KOPT-K1 (cell line): Measurements from ENCODE around the gene DHRS7.
"Not testable (repeated sequence)": the region's sequence is repeated elsewhere in the genome, so short reads cannot be mapped to it uniquely, and the experiment has no call there.

Experiments
- H3K27ac ChIP-seq: fragments of 200-600 bp; sonication (generic); 2 replicates; pipeline ENCODE4 v1.5.1; 2016; ENCODE audit warnings: antibody characterized with exemption, mild to moderate bottlenecking, low read depth, low read length; ENCODE audit not compliant: poor library complexity, severe bottlenecking
- H3K36me3 ChIP-seq: fragments of 200-600 bp; sonication (generic); 2 replicates; pipeline ENCODE4 v1.5.1; 2017; ENCODE audit warnings: antibody characterized with exemption, mild to moderate bottlenecking, low read length, moderate library complexity; ENCODE audit not compliant: insufficient read depth
- H3K9me3 ChIP-seq: fragments of 200-600 bp; sonication (generic); 2 replicates; pipeline ENCODE4 v1.5.1; 2017; ENCODE audit warnings: antibody characterized with exemption, low read length, mild to moderate bottlenecking; ENCODE audit not compliant: insufficient read depth, poor library complexity, severe bottlenecking

DHRS7 gene

GRCh38 chr14:60125918-60126317 is 39.3 kb downstream of the DHRS7 start:
- Histone ChIP-seq H3K36me3 (peaks cover 98% of the 10 kb centered on the region), H3K27ac (no peak overlapping the region), H3K9me3 (peaks cover 16% of the 10 kb centered on the region)

GRCh38 chr14:60116181-60116580 is 49.0 kb downstream of the DHRS7 start:
- Histone ChIP-seq H3K36me3 (peaks cover 84% of the 10 kb centered on the region), H3K9me3 (no peaks in the 10 kb centered on the region), H3K27ac (no peak overlapping the region)

- Histone ChIP-seq H3K9me3 (no peaks in the 10 kb centered on the region), H3K27ac (no peak overlapping the region), H3K36me3 (peaks cover 83% of the 10 kb centered on the region)
These were observed 50.3 kb downstream of the DHRS7 start for GRCh38 chr14:60114881-60115280.

DNA sequence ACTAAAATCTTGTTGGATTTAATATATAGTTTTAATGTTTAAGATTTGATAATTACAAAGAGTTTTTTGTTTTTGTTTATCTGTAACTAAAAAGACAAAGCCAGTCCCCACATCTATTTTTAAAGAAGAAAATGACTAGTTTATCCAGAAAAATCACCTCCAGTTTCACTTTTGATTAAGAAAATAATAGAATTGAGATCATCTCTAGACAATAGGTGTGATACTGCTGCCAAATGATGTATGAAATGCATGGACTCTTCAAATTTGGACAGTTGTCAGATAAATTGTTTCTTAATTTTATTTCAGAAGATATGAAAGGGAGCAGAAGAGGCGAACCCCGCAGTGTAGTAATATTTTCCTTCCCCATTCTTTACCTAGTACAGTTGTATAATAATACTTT is 53.5 kb downstream of the DHRS7 start:
- peaks cover 80% of the 10 kb centered on the region for H3K36me3 ChIP-seq
- H3K9me3 ChIP-seq, result no peaks in the 10 kb centered on the region
- H3K27ac ChIP-seq, result no peak overlapping the region

DNA sequence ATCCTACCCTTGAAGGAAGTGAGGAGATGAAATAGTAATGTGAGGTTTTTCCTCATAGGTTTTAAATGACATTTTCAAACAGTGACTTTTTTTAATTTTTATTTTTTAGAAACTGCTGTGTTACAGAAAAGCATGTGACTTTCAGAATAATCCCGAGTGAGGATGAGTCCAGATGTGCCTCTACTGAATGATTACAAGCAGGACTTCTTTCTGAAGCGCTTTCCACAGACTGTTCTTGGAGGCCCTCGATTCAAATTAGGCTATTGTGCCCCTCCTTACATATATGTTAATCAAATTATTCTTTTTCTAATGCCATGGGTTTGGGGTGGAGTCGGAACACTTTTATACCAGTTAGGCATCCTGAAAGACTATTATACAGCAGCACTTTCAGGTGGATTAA is 57.7 kb downstream of the DHRS7 start:
- H3K36me3 ChIP-seq, result peaks cover 50% of the 10 kb centered on the region
- H3K9me3 ChIP-seq, result no peaks in the 10 kb centered on the region
- H3K27ac ChIP-seq, result no peak overlapping the region

DNA sequence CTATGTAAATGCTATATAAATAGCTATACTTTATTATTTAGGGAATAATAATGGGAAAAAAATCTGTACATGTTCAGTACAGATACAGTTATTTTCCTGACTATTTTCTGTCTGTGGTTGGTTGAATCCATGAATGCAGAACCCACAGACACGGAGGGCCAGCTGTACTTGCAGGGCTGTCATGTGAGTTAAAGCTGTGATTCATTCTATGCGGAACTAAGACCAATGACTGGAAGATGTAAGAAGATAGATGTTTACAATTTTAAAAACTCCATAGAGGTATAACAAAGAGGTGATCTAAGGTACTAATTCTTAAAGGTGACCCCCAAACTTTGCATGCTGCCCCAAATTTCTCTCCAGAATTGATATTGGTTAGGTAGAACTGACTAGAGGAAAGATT is 58.9 kb downstream of the DHRS7 start:
- peaks cover 50% of the 10 kb centered on the region for H3K36me3 ChIP-seq
- no peaks in the 10 kb centered on the region for H3K9me3 ChIP-seq
- no peak overlapping the region for H3K27ac ChIP-seq

DNA sequence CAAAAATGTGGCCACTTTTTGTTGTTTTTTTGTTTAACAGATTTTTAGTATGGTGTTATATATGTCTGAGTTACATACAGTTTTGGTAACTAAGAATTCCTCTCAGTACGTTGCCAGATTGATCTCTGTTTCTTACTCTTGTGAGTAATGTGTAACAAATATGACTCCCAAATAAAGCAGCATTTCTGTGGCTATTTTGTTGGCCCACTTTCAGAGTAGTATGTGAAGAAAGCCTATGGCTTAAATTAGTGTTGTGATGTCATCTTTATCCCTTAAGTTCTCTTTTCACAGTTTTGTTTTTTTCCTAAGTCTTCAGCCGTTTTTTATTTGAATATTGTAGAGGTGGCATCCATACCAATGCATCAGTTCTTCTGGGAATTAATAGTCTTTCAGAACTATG is 62.8 kb downstream of the DHRS7 start:
- Histone ChIP-seq H3K27ac (peak overlapping the region; percentile 11), H3K9me3 (no peaks in the 10 kb centered on the region), H3K36me3 (peaks cover 27% of the 10 kb centered on the region)

GRCh38 chr14:60101786-60102185 is 63.4 kb downstream of the DHRS7 start:
- H3K9me3 ChIP-seq, result no peaks in the 10 kb centered on the region

DNA sequence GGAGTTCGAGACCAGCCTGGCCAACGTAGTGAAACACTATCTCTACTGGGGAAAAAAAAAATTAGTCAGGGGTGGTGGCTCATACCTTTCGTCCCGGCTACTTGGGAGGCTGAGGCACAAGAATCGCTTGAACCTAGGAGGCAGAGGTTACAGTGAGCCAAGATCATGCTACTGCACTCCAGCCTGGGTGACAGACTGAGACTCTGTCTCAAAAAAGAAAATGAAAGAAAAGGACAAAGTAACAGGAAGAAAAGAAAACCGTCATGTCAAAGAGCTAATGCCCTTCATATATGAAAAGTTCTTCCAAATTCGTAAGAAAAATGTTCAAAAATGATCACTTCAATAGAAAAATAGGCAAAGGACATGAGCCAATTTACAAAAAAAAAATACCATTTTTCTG is 65.3 kb downstream of the DHRS7 start:
- not testable (repeated sequence) for H3K9me3 ChIP-seq
- Histone ChIP-seq H3K36me3 (peaks cover 43% of the 10 kb centered on the region), H3K27ac (peak overlapping the region; percentile 74)

More at GRCh38 chr14:60101786-60102185, 63.4 kb downstream of the DHRS7 start:
- peaks cover 32% of the 10 kb centered on the region for H3K36me3 ChIP-seq
- H3K27ac ChIP-seq, result peak overlapping the region; percentile 74

DNA sequence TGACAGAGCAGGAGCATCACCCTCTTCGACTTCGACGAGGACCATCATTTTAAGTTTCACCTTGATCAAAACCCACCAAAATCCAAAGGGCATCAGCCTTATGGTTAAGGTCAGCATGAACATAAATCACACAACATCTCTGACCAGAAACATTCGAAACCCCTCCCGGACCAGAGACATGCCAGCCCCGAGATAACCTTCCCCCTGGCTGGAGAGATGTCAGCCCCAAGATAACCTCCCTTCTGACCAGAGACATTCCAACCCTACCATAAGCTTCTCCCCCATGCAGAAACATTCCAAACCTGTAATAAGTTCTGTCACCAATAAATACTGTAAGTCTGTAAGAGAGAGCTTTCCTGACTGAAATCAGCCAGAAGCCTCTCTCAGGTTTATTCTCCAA is 67.2 kb downstream of the DHRS7 start:
- H3K27ac ChIP-seq, result no peak overlapping the region
- no peaks in the 10 kb centered on the region for H3K9me3 ChIP-seq
- peaks cover 37% of the 10 kb centered on the region for H3K36me3 ChIP-seq

GRCh38 chr14:60095781-60096450 is 69.3 kb downstream of the DHRS7 start:
- H3K27ac ChIP-seq, result peak overlapping the region; percentile 87
- peaks cover 34% of the 10 kb centered on the region for H3K36me3 ChIP-seq
- H3K9me3 ChIP-seq, result no peaks in the 10 kb centered on the region

GRCh38 chr14:60095231-60095630 is 70.0 kb downstream of the DHRS7 start:
- H3K27ac ChIP-seq, result peak overlapping the region; percentile 87
- no peaks in the 10 kb centered on the region for H3K9me3 ChIP-seq
- H3K36me3 ChIP-seq, result peaks cover 34% of the 10 kb centered on the region

DNA sequence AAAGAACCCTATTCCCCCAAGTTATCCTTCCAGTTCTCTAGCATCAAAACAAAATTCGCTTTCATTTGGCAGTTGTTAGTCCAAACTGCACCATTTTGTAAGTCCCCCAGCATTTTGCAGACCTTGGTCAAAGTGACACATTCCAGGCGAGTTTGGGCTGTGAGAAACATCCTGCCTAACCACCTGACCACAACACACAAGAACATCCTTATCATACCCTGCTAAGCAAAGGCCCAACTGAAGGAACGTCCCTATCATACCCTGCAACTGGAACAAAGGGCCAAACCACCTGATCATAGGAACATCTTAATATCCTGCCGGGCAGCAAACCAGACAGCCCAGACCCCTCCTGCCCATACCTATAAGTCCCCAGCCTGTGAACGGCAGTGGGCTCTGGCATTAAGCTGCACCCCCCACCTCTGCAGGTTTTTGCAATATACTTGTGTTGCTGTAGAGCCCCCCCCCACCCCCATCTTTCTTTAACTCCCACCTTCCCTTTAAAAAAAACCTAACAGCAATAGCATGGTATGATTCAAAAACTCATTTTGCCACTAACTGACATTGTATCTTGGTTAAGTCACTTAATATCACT is 70.8 kb downstream of the DHRS7 start:
- H3K36me3 ChIP-seq, result peaks cover 34% of the 10 kb centered on the region

More for the DNA sequence above, 70.8 kb downstream of the DHRS7 start:
- Histone ChIP-seq H3K27ac (peak overlapping the region; percentile 87), H3K9me3 (no peaks in the 10 kb centered on the region)
